A673 (cell line): ENCODE results near the gene GOLGA5.

ENCODE experiments used
- CTCF ChIP-seq: fragments of 300-800, 200-600 bp; sonication (generic); conservative IDR thresholded peaks from 2 replicates; pipeline ENCODE4 v1.5.1; 2017; ENCODE audit warnings: low read depth, mild to moderate bottlenecking, antibody characterized with exemption, low read length, moderate library complexity, mixed read lengths
- EZH2 ChIP-seq: fragments of 200-600 bp; sonication (generic); IDR thresholded peaks from 2 replicates; pipeline ENCODE4 v1.6.1; 2017; ENCODE audit warnings: borderline replicate concordance, low read depth, mild to moderate bottlenecking, mixed read lengths, antibody characterized with exemption, low read length; ENCODE audit not compliant: poor library complexity, severe bottlenecking

- TF ChIP-seq CTCF (no peak), EZH2 (no peak)
These were observed 89.0 kb downstream of the GOLGA5 start for GRCh38 chr14:92883066-92883465.
